Activated gamma-delta T cell treated with anti-CD3 and anti-CD28 coated beads, Interleukin-2, amount 50 U/mL, for 16 hours (primary cell): ENCODE results near the gene POLL.
"Not testable (repeated sequence)": the region's sequence is repeated elsewhere in the genome, so short reads cannot be mapped to it uniquely, and the experiment has no call there.

Source experiments
- DNase-seq: peaks from one replicate; pipeline ENCODE4 v3.0.0-alpha.2; 2020; ENCODE audit warnings: low read depth

POLL gene

DNA sequence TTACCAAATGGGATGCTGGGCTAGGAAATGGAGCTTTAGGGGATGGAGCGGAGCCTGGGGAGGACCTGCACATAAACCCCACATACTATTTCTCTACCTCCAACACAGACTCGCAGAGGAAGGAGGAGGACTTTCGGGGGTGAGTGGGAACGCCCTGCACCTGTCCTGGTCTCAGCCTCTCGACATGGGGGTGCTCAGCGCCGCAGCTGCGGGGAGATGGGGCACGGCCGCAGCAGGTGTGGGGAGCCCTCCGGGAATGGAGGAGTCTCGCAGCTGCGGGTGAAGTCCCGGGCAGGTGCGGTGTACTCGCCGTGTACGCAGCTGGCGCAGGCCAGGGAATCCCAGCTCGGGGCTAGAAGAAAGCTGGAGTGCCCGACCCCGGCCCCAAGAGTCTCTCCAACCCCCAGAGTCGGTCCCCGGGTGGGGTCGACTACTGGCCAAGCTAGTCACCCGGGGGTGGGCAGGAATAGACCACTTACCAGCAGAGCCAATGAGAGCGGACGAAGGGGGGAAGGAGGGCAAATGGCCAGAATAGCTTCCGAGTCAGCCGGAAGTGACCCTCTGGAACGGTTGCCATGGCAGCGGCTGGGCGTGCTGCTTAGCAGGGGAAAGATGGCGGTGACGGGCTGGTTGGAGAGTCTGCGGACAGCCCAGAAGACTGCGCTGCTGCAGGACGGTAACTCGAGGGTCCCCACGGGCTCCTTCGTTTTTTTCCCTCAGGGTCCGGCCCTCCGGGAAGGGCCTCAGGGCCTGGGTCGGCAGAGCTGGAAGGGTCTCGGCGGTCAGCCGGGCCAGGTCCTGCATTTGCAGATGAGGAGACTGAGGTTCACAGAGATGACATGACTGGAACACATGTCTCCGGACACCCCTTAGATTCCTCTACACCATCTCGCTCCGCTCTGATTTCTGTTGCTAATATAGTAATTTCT is at the start of gene POLL, which contains the start of gene DPCD:
Gene POLL (minus strand): TSS at position 533 of the 929 bp plus-strand sequence. CDS start 897 bp downstream, outside the sequence.
Gene DPCD (plus strand): TSS at position 597 of the 929 bp plus-strand sequence. CDS start 16 bp downstream, at position 613.
- DNase-seq, result peak; percentile 88

DNA sequence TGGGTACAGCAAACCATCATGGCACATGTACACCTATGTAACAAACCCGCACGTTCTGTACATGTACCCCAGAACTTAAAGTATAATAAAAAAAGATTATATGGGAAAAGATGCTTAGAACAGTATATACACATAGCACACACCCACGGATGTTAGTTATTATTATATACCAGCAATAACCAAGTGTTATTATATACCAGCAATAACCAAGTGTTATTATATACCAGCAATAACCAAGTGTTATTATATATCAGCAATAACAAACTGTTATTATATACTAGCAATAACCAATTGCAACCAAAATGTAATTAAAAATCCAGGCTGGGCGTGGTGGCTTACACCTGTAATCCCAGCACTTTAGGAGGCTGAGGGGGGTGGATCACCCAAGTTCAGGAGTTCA is 45.5 kb upstream of the POLL start:
- DNase-seq, result not testable (repeated sequence)

DNA sequence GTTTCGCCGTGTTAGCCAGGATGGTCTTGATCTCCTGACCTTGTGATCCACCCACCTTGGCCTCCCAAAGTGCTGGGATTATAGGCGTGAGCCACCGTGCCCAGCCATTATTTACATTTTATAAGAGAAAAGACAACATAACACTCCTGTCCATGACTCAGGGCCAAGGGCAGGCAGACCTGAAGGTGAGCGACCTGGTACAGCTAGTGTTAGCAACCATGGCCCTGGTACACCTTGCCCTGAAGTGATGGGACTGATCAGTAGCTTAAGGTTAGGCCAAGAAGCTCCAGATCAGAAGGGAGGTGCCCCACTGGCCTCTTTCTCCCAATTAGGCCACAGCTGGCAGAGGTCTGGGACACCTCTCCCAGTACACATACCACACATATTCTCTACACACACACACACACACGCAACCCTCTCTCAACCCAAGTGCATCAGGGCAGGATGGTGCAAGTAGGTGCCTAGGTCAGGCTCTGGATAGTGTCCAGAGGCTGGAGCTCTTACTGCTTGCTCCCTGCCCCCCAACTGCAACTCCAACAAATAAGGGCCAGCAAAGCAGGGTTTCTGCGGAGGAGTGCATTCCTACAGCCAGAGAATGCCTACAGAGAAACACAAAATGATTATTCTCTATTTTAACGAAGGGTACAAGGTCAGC is 43.9 kb upstream of the POLL start:
- DNase-seq, result no peak

GRCh38 chr10:101630633-101630920 is 42.5 kb upstream of the POLL start:
- DNase-seq, result no peak

GRCh38 chr10:101629837-101630632 is 42.0 kb upstream of the POLL start:
- no peak for DNase-seq

DNA sequence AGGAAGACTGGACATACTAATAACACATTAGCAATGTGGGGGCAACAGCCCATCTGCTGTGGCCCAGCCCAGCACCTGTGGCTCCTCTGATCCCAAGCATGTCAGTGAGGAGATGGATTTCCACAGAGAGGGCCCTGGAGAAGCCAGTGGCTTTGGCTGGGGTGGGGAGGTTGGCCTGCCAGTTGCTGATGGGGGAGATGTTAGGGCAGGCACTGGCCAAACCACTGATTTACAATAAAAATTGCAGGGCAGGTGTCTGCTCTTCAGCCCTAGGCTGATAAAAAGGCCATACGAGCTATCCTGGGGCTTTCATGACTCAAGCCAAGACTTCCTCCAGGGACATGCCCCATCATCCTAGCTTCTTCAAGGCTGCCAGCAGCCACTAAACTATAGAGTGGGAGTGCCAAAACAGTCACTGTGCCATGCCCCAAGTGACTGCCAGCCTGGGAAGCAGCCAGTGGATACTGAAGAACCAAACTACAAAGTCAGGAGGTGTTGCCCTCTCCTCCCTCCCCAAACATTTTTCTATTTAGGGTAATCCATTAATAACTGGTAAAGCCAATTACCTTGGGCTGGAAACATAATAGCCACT is 37.9 kb upstream of the POLL start:
- DNase-seq, result no peak

GRCh38 chr10:101624526-101625102 is 36.6 kb upstream of the POLL start:
- no peak for DNase-seq

DNA sequence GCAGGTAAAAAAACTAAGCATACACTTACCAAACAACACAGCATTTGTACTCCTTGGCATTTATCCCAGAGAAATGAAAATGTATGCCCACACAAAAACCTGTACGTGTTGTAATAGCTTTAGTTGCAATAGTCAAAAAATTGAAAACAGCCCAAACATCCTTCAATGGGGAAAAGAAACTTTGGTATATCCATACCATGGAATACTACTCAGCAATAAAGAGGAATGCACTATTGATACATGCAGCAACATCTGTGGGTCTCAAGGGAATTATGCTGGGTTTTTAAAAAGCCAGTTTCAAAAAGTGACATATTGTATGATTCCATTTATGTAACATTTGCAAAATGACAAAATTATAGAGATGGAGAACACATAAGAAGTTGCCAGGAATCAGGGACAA is 35.5 kb upstream of the POLL start:
- no peak for DNase-seq

DNA sequence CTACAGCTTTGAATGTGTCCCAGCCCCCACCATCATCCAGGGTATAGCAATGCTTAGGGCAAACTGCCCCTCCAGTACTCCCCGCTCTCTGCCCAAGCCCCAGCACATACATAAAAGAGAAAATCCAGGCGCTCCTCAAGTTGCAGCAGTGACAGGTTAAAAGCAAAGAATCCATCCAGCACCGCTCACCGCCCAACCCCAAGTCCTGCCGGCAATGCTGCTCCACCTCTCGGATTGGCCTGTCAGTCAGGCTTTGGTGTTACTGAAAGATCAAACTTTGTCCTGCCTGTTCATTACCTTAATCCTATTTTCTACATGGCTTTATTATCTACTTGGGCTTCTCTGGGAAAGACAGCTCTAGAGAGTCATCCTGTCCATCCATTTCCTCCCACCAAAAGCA is 31.9 kb upstream of the POLL start:
- DNase-seq, result no peak

- no peak for DNase-seq
Measured at GRCh38 chr10:101618871-101619270, 30.8 kb upstream of the POLL start.

DNA sequence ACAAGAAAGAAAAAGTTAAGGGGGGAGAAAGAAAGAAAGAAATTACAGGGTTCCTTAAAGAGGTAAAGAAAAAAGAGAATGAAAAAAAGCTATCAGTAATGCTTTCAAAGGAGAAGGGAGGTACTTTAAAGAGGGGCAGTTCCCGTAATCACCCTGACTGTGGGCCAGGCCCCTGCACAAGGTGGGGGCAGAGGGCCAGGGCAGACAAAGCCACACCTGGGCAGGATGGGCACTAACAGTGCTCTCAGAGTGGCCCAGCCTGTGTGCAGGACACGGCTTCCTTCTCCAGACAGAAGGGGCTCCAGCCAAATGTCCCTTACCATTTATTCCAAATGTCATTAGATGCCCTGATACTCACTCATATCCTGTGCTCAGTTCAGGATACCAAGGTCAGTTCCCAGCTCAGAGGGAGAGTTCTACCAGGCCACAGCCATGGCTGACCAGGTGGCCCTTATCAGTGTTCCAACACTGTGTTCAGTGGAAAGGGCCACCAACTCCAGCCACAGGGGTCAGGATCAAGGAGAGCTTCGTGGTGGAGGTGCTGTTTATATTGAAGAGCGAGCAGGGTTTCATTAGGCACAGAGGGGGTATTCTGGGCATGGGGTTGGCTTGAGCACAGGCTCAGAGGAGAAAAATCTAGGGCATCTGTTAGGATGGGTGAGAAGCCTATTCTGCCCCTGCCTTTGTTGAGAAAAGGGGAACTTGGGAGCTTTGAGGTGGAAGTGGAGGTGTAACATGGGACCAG is 29.9 kb upstream of the POLL start:
- DNase-seq, result no peak

DNA sequence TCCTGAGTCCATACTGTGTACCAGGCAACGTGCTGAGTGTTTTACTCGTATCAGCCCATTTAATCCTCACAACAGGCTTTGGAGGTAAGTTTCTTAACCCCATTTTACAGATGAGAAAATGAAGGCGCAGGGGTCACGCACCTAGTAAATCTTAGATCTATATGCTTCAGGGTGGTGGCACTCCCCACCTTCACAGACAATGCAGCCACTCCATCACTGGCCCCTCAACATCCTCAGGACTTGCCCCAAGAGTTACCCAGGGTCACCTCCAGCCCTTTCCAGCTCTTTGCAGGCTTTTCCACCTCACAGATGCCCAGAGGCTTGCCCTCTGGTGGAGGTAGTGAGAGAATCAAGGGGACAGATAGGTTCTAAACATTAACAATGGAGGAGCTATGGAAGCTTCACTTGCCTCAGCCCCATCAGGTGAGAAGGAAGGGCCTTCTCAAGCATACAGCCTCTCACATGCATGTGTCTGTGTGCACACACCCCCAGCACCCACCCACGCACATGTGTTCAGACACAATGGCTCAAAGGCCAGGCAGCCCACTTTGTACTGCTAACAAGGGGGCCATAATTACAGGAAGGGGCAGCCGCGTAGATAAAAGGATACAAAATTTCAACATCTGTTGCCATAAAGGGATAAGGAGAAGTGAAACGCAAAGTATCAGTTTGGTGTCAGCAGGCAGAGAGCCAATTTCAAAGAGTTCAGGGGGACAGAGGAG is 29.2 kb upstream of the POLL start:
- no peak for DNase-seq

GRCh38 chr10:101616415-101617101 is 28.5 kb upstream of the POLL start:
- DNase-seq, result no peak

GRCh38 chr10:101615525-101616116 is 27.6 kb upstream of the POLL start:
- DNase-seq, result no peak

DNA sequence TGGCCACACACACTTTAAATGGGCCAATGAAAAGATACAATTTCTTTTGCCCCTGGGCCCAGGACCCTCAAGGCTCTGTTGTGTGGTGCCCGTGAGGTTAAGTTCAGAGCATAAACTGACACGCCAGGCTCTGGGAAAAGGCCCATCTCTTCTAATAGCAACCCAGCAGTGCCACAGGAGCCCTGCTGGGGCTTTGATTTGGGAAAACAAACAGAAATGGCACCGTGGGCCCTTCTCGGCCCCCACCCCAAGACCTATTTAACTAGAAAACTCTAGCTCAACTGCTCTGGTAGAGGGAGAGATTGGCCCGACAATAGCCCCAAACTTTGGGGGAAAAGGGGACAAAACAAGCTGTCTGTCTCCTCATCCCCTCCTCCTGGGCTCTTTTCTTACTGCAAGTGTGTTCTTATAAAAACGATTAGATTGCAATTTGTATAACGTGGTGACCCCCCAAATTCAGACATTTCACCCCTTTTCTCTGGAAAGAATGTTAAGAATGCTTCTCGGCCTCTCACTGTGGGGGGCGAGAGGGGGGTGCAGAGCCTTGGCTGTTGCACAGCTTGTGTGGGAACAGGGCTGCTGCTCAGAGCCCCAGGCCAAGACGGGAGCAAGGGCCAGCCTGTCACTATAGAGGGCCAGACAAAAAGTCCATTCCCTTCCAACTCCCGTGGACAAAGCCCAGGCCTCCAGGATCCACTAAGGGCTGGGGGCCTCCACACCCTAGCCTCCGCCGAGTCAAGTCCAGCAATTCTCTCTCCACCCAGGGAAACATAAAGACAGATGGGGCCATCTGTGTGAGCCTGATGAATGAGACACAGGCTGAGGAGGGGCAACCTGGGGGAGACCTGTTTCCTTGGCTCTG is 26.8 kb upstream of the POLL start:
- DNase-seq, result no peak

DNA sequence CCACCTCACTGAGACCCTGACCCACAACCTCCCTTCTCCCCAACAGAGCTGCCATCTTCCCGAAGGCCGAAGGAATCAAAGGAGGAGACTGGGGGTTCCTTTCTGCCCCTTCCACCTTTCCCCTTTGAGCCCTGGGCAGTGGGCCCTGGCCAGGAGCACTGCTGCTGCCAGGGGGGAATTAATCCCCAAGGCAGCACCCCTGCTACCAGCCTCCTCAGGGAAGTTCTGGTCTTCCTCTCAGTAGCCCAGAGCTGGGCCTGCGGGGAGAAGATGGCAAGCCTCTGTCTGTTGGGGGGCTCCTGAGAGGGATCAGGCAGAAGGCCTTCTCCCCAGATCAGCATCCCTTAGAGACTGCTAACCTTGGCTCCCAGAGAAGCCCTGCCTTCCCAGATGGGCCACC is 25.6 kb upstream of the POLL start:
- no peak for DNase-seq

GRCh38 chr10:101612872-101613271 is 24.8 kb upstream of the POLL start:
- no peak for DNase-seq

DNA sequence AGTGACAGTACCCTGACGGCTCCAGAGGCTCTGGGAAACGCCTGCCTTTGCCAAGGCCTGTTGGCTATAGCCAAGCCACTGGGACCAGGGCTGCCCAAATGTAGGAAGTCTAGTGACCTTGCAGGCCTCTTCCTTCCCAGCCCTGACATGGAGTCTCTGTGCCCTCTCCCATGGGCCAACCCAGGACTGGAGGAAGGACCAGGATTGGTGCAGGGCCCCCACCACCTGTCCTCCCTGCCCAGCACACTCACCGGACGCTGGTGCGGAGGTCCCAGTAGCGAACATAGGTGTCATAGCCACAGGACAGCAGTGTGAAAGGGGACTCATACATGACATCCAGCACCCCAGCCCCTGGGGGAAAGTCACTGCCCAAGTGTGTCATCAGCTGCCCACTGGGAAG is 24.0 kb upstream of the POLL start:
- DNase-seq, result no peak
